K562 (cell line): ENCODE results near the gene JAM2. TPM values are rescaled to one million over a fixed set of nuclear protein-coding genes. Genes with fewer than 3 reads are reported as not detected.

Source experiments
- CBFB ChIP-seq: sonication (generic); formaldehyde crosslinking; IDR thresholded peaks from 2 replicates; pipeline ENCODE4 v1.4.0; 2020; ENCODE audit warnings: mild to moderate bottlenecking, missing genetic modification reagents
- CHD2 ChIP-seq: IDR thresholded peaks from 2 replicates; pipeline ENCODE4 v1.6.1; 2011; ENCODE audit warnings: low read depth, low read length
- CREB3L1 ChIP-seq: fragments of 450-650 bp; IDR thresholded peaks from 2 replicates; pipeline ENCODE4 v1.6.1; 2014; ENCODE audit warnings: low read depth, mild to moderate bottlenecking, moderate library complexity, borderline replicate concordance
- FOXO4 ChIP-seq: fragments of 450-650 bp; formaldehyde crosslinking; IDR thresholded peaks from 2 replicates; pipeline ENCODE4 v1.4.0; 2020; ENCODE audit warnings: mild to moderate bottlenecking, moderate library complexity
- FOXP4 ChIP-seq: sonication (generic); formaldehyde crosslinking; IDR thresholded peaks from 2 replicates; pipeline ENCODE4 v1.8.0; 2022; ENCODE audit warnings: mild to moderate bottlenecking, missing genetic modification reagents, borderline replicate concordance
- GATA2 ChIP-seq: sonication (generic); formaldehyde crosslinking; IDR thresholded peaks from 2 replicates; pipeline ENCODE4 v1.4.0; 2020; ENCODE audit warnings: mild to moderate bottlenecking, missing genetic modification reagents
- GTF2E2 ChIP-seq: fragments of 200-800 bp; sonication (Bioruptor generic); IDR thresholded peaks from 2 replicates; pipeline ENCODE4 v1.6.1; 2016; ENCODE audit warnings: missing genetic modification characterization, missing compliant biosample characterization
- HDAC8 ChIP-seq: fragments of 450-650 bp; IDR thresholded peaks from 2 replicates; pipeline ENCODE4 v1.6.1; 2016; ENCODE audit warnings: mild to moderate bottlenecking, missing genetic modification characterization, moderate library complexity, missing compliant biosample characterization
- NCOA4 ChIP-seq: fragments of 450-650 bp; IDR thresholded peaks from 2 replicates; pipeline ENCODE4 v1.6.1; 2018; ENCODE audit warnings: mild to moderate bottlenecking; ENCODE audit not compliant: partially characterized antibody
- PATZ1 ChIP-seq: fragments of 250-450 bp; sonication (Bioruptor Pico); IDR thresholded peaks from 2 replicates; pipeline ENCODE4 v1.5.0; 2020; ENCODE audit warnings: mild to moderate bottlenecking, borderline replicate concordance
- PRPF4 ChIP-seq: fragments of 200-400 bp; formaldehyde crosslinking; IDR thresholded peaks from one replicate; pipeline ENCODE4 v1.6.1; 2017; ENCODE audit warnings: low read length, low read depth, mild to moderate bottlenecking; ENCODE audit not compliant: insufficient read depth, poor library complexity, severe bottlenecking
- RBM34 ChIP-seq: fragments of 200-400 bp; formaldehyde crosslinking; IDR thresholded peaks from 2 replicates; pipeline ENCODE4 v1.6.1; 2018; ENCODE audit warnings: low read length, borderline replicate concordance; ENCODE audit not compliant: insufficient read depth
- SMC3 ChIP-seq: conservative IDR thresholded peaks from 2 replicates; pipeline ENCODE4 v1.6.1; 2011; ENCODE audit warnings: low read depth, low read length, improper control_type of control experiment; ENCODE audit not compliant: insufficient read depth
- TFAP4 ChIP-seq: sonication (generic); formaldehyde crosslinking; IDR thresholded peaks from 2 replicates; pipeline ENCODE4 v1.8.0; 2022; ENCODE audit warnings: missing genetic modification reagents, mild to moderate bottlenecking, moderate library complexity, borderline replicate concordance
- TRIM24 ChIP-seq, 2 experiments: fragments of 450-650 bp; IDR thresholded peaks; 2 replicates each; pipeline ENCODE4 v1.6.1; 2016
- ZBED1 ChIP-seq: IDR thresholded peaks from 2 replicates; pipeline ENCODE4 v1.6.1; 2014
- ZNF121 ChIP-seq: sonication (generic); formaldehyde crosslinking; conservative IDR thresholded peaks from 2 replicates; pipeline ENCODE4 v1.8.0; 2022; ENCODE audit warnings: missing genetic modification reagents
- ZNF217 ChIP-seq: sonication (generic); formaldehyde crosslinking; IDR thresholded peaks from 2 replicates; pipeline ENCODE4 v1.8.0; 2022; ENCODE audit warnings: mild to moderate bottlenecking, missing genetic modification reagents
- ZNF785 ChIP-seq: fragments of 250-450 bp; sonication (Bioruptor Pico); IDR thresholded peaks from 2 replicates; pipeline ENCODE4 v1.4.0; 2020; ENCODE audit warnings: mild to moderate bottlenecking
- polyA plus RNA-seq, 8 experiments: library from polyadenylated mRNA; depleted of rRNA in 4 of 8; stranded (reverse) in 5 of 8; unstranded in 3 of 8; fragments of >200 nt; fragmentation: Nextera tagmentation in 2 of 8; fragmentation: Illumina TruSeq in 1 of 8; extraction: Ambion mirVana in 2 of 8; extraction: Trizol in 1 of 8; gene quantifications; 2 replicates each; pipeline versions ENCODE4 v1.2.1 to v1.2.3, GENCODE V29; 2011 to 2014; ENCODE audit warnings: inconsistent platforms in 1 of 8, missing spikeins in 1 of 8
- total RNA-seq, 7 experiments: library from RNA; depleted of rRNA in 6 of 7; stranded (reverse); fragments of >200 nt in 6 of 7; fragmentation: Illumina TruSeq in 2 of 7; extraction: Trizol in 2 of 7; gene quantifications; 2 replicates each; pipeline versions ENCODE4 v1.2.1 to v1.2.3, GENCODE V29; 2011 to 2021; ENCODE audit warnings: low replicate concordance in 1 of 7

The JAM2 gene
- total and polyA plus RNA-seq, 9 of the 15 experiments (the other 6 are each of a cell fraction or from before 2014, with no cell fraction given) = 0.03 to 0.08 (median 0.07) TPM; not detected in 6

- TF ChIP-seq FOXP4 (CRISPR knock-in tag) (no peak), ZNF217 (CRISPR knock-in tag) (no peak), HDAC8 (no peak), NCOA4 (no peak), FOXO4 (CRISPR knock-in tag) (no peak), RBM34 (no peak), TFAP4 (CRISPR knock-in tag) (peak; percentile 72), CBFB (CRISPR knock-in tag) (no peak), CHD2 (0 out of 2 replicates have a peak, but pooled peaks have one; percentile 10), TRIM24 (IDR thresholded peaks at IDR 0.05) (peak in 1 of 2 experiments; percentile 97; a peak in 2 of 4 replicates), PRPF4 (peak; percentile 57), ZNF121 (CRISPR knock-in tag) (no peak), ZNF785 (CRISPR knock-in tag) (no peak), GTF2E2 (tag) (peak; percentile 100), ZBED1 (no peak), SMC3 (peak; percentile 54), CREB3L1 (peak; percentile 47), PATZ1 (no peak), GATA2 (CRISPR knock-in tag) (no peak)
Observed at GRCh38 chr21:25607151-25608043, 31.7 kb upstream of the JAM2 start, which contains the start of gene MRPL39 (continued).
